Measurements from ENCODE around the gene SEMA6C.
A peak's percentile ranks its signal among the peaks of the same experiment; 100 is the strongest.
"Not testable (repeated sequence)": the region's sequence is repeated elsewhere in the genome, so short reads cannot be mapped to it uniquely, and the experiment has no call there.

The SEMA6C gene

GRCh38 chr1:151146412-151147131 is at the start of gene SEMA6C:
Gene SEMA6C, minus strand, starts transcription at chr1:151146631. Its CDS starts 4,010 bp downstream, at chr1:151142621.
- H3K9ac ChIP-seq (ENCODE audit: low read length): peak within 1 kb of the TSS; percentile 79
- H3K36me3 ChIP-seq (ENCODE audit: control insufficient read depth, insufficient read depth, low read length, severe bottlenecking): no peaks in the 10 kb centered on the region
- no peaks in the 10 kb centered on the region for H3K9me3 ChIP-seq (ENCODE audit: control insufficient read depth, low read length)
- peak; percentile 97 for DNase-seq (ENCODE audit: low read depth)
- H3K4me1 ChIP-seq (ENCODE audit: control insufficient read depth, insufficient read depth, low read length): peaks cover 12% of the 10 kb centered on the region
- peaks cover 10% of the 10 kb centered on the region for H3K27me3 ChIP-seq (replicated peaks; ENCODE audit: control insufficient read depth, insufficient read depth, low read length)
- peak within 1 kb of the TSS; percentile 83 for H3K4me3 ChIP-seq (ENCODE audit: low read length)

- H3K9me3 ChIP-seq (ENCODE audit: control insufficient read depth, low read length); H3K27me3 ChIP-seq (replicated peaks; ENCODE audit: control insufficient read depth, insufficient read depth, low read length); H3K36me3 ChIP-seq (ENCODE audit: control insufficient read depth, insufficient read depth, low read length, severe bottlenecking): not testable (repeated sequence)
- peak overlapping the region; percentile 81 for H3K9ac ChIP-seq (ENCODE audit: low read length)
- peak; percentile 75 for DNase-seq (ENCODE audit: low read depth)
- H3K4me3 ChIP-seq (ENCODE audit: low read length): peak overlapping the region; percentile 74
- peaks cover 19% of the 10 kb centered on the region for H3K4me1 ChIP-seq (ENCODE audit: control insufficient read depth, insufficient read depth, low read length)
Measured at GRCh38 chr1:151194894-151195594, 48.6 kb upstream of the SEMA6C start.

- Histone ChIP-seq H3K36me3 (ENCODE audit: control insufficient read depth, insufficient read depth, low read length, severe bottlenecking) (no peaks in the 10 kb centered on the region), H3K9me3 (ENCODE audit: control insufficient read depth, low read length) (no peaks in the 10 kb centered on the region), H3K27me3 (replicated peaks; ENCODE audit: control insufficient read depth, insufficient read depth, low read length) (no peaks in the 10 kb centered on the region), H3K9ac (ENCODE audit: low read length) (no peak overlapping the region), H3K4me1 (ENCODE audit: control insufficient read depth, insufficient read depth, low read length) (peaks cover 17% of the 10 kb centered on the region), H3K4me3 (ENCODE audit: low read length) (no peak overlapping the region)
- DNase-seq (ENCODE audit: low read depth): no peak
Measured at GRCh38 chr1:151193856-151194255, 47.4 kb upstream of the SEMA6C start.

- Histone ChIP-seq H3K4me3 (ENCODE audit: low read length) (no peak overlapping the region), H3K9me3 (ENCODE audit: control insufficient read depth, low read length) (no peaks in the 10 kb centered on the region), H3K27me3 (replicated peaks; ENCODE audit: control insufficient read depth, insufficient read depth, low read length) (no peaks in the 10 kb centered on the region), H3K9ac (ENCODE audit: low read length) (no peak overlapping the region), H3K4me1 (ENCODE audit: control insufficient read depth, insufficient read depth, low read length) (peaks cover 22% of the 10 kb centered on the region), H3K36me3 (ENCODE audit: control insufficient read depth, insufficient read depth, low read length, severe bottlenecking) (no peaks in the 10 kb centered on the region)
- no peak for DNase-seq (ENCODE audit: low read depth)
Measured at GRCh38 chr1:151193304-151193703, 46.9 kb upstream of the SEMA6C start.

GRCh38 chr1:151192047-151192446 is 45.6 kb upstream of the SEMA6C start:
- H3K9ac ChIP-seq (ENCODE audit: low read length): no peak overlapping the region
- H3K4me3 ChIP-seq (ENCODE audit: low read length): no peak overlapping the region
- no peaks in the 10 kb centered on the region for H3K27me3 ChIP-seq (replicated peaks; ENCODE audit: control insufficient read depth, insufficient read depth, low read length)
- no peaks in the 10 kb centered on the region for H3K9me3 ChIP-seq (ENCODE audit: control insufficient read depth, low read length)
- H3K4me1 ChIP-seq (ENCODE audit: control insufficient read depth, insufficient read depth, low read length): peaks cover 27% of the 10 kb centered on the region
- no peaks in the 10 kb centered on the region for H3K36me3 ChIP-seq (ENCODE audit: control insufficient read depth, insufficient read depth, low read length, severe bottlenecking)
- DNase-seq (ENCODE audit: low read depth): no peak

- peaks cover 10% of the 10 kb centered on the region for H3K36me3 ChIP-seq (ENCODE audit: control insufficient read depth, insufficient read depth, low read length, severe bottlenecking)
- peak within 1 kb of the TSS; percentile 96 for H3K4me3 ChIP-seq (ENCODE audit: low read length)
- no peaks in the 10 kb centered on the region for H3K27me3 ChIP-seq (replicated peaks; ENCODE audit: control insufficient read depth, insufficient read depth, low read length)
- peak within 1 kb of the TSS; percentile 92 for H3K9ac ChIP-seq (ENCODE audit: low read length)
- peak; percentile 96 for DNase-seq (ENCODE audit: low read depth)
- peaks cover 25% of the 10 kb centered on the region for H3K4me1 ChIP-seq (ENCODE audit: control insufficient read depth, insufficient read depth, low read length)
- no peaks in the 10 kb centered on the region for H3K9me3 ChIP-seq (ENCODE audit: control insufficient read depth, low read length)
Measured at GRCh38 chr1:151189637-151190445, 43.4 kb upstream of the SEMA6C start, which contains the start of gene VPS72. Gene VPS72, minus strand, starts transcription at chr1:151190197. Its CDS starts 76 bp downstream, at chr1:151190121.

GRCh38 chr1:151188667-151189066 is 42.2 kb upstream of the SEMA6C start:
- not testable (repeated sequence) for DNase-seq (ENCODE audit: low read depth)

GRCh38 chr1:151187205-151187604 is 40.8 kb upstream of the SEMA6C start:
- H3K4me3 ChIP-seq (ENCODE audit: low read length): no peak overlapping the region
- no peak overlapping the region for H3K9ac ChIP-seq (ENCODE audit: low read length)
- H3K27me3 ChIP-seq (replicated peaks; ENCODE audit: control insufficient read depth, insufficient read depth, low read length): no peaks in the 10 kb centered on the region
- H3K4me1 ChIP-seq (ENCODE audit: control insufficient read depth, insufficient read depth, low read length): peaks cover 20% of the 10 kb centered on the region
- peaks cover 34% of the 10 kb centered on the region for H3K36me3 ChIP-seq (ENCODE audit: control insufficient read depth, insufficient read depth, low read length, severe bottlenecking)
- no peaks in the 10 kb centered on the region for H3K9me3 ChIP-seq (ENCODE audit: control insufficient read depth, low read length)
- DNase-seq (ENCODE audit: low read depth): no peak

More at GRCh38 chr1:151188667-151189066, 42.2 kb upstream of the SEMA6C start:
- H3K9me3 ChIP-seq (ENCODE audit: control insufficient read depth, low read length); H3K27me3 ChIP-seq (replicated peaks; ENCODE audit: control insufficient read depth, insufficient read depth, low read length): not testable (repeated sequence)
- Histone ChIP-seq H3K4me3 (ENCODE audit: low read length) (peak overlapping the region; percentile 96), H3K9ac (ENCODE audit: low read length) (peak overlapping the region; percentile 92), H3K4me1 (ENCODE audit: control insufficient read depth, insufficient read depth, low read length) (peaks cover 20% of the 10 kb centered on the region), H3K36me3 (ENCODE audit: control insufficient read depth, insufficient read depth, low read length, severe bottlenecking) (peaks cover 22% of the 10 kb centered on the region)

- H3K4me1 ChIP-seq (ENCODE audit: control insufficient read depth, insufficient read depth, low read length): peaks cover 20% of the 10 kb centered on the region
- no peaks in the 10 kb centered on the region for H3K27me3 ChIP-seq (replicated peaks; ENCODE audit: control insufficient read depth, insufficient read depth, low read length)
- no peaks in the 10 kb centered on the region for H3K9me3 ChIP-seq (ENCODE audit: control insufficient read depth, low read length)
- DNase-seq (ENCODE audit: low read depth): no peak
- H3K36me3 ChIP-seq (ENCODE audit: control insufficient read depth, insufficient read depth, low read length, severe bottlenecking): peaks cover 60% of the 10 kb centered on the region
- no peak overlapping the region for H3K4me3 ChIP-seq (ENCODE audit: low read length)
- no peak overlapping the region for H3K9ac ChIP-seq (ENCODE audit: low read length)
Measured at GRCh38 chr1:151184211-151184610, 37.8 kb upstream of the SEMA6C start.

- Histone ChIP-seq H3K4me1 (ENCODE audit: control insufficient read depth, insufficient read depth, low read length) (peaks cover 13% of the 10 kb centered on the region), H3K36me3 (ENCODE audit: control insufficient read depth, insufficient read depth, low read length, severe bottlenecking) (peaks cover 70% of the 10 kb centered on the region), H3K9me3 (ENCODE audit: control insufficient read depth, low read length) (no peaks in the 10 kb centered on the region), H3K4me3 (ENCODE audit: low read length) (no peak overlapping the region), H3K27me3 (replicated peaks; ENCODE audit: control insufficient read depth, insufficient read depth, low read length) (no peaks in the 10 kb centered on the region), H3K9ac (ENCODE audit: low read length) (no peak overlapping the region)
- no peak for DNase-seq (ENCODE audit: low read depth)
Measured at GRCh38 chr1:151176514-151177045, 30.1 kb upstream of the SEMA6C start.

GRCh38 chr1:151175863-151176262 is 29.4 kb upstream of the SEMA6C start, which contains the start of gene TMOD4:
Gene TMOD4, minus strand, starts transcription at chr1:151175981. Its CDS starts 1,106 bp downstream, at chr1:151174875.
- no peaks in the 10 kb centered on the region for H3K27me3 ChIP-seq (replicated peaks; ENCODE audit: control insufficient read depth, insufficient read depth, low read length)
- H3K4me3 ChIP-seq (ENCODE audit: low read length): no peak within 1 kb of the TSS
- H3K9ac ChIP-seq (ENCODE audit: low read length): peak within 1 kb of the TSS; percentile 25
- H3K9me3 ChIP-seq (ENCODE audit: control insufficient read depth, low read length): no peaks in the 10 kb centered on the region
- peaks cover 69% of the 10 kb centered on the region for H3K36me3 ChIP-seq (ENCODE audit: control insufficient read depth, insufficient read depth, low read length, severe bottlenecking)
- DNase-seq (ENCODE audit: low read depth): peak; percentile 37
- peaks cover 13% of the 10 kb centered on the region for H3K4me1 ChIP-seq (ENCODE audit: control insufficient read depth, insufficient read depth, low read length)
